Measurements from ENCODE around the gene CADPS. TPM values are rescaled to one million over a fixed set of nuclear protein-coding genes. Genes with fewer than 3 reads are reported as not detected.
A peak's percentile ranks its signal among the peaks of the same experiment; 100 is the strongest.

CADPS gene
- total RNA-seq, 1 experiment from 2014 or later = 0.18 TPM

DNA sequence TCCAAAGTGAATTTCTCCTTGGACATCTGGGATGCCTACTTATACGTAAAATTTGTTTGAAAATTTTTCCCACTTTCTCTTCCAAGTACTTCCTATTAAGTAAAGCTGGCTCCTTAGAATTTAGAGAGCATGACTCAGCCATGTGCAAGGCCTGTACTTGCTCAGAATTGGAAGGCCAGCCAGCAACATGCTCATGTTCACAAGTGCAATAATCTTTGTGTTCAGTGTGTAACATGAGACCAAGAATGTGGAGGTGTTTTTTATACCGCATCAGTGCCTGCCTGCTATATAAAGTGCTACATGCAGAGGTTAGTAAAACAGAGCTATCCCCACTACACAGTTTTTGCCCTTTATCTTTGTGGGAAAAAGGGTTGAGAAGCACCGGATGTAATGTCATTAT lies 349.9 kb downstream of the CADPS start:
- peak; percentile 34 for DNase-seq (ENCODE audit: low read depth)

DNA sequence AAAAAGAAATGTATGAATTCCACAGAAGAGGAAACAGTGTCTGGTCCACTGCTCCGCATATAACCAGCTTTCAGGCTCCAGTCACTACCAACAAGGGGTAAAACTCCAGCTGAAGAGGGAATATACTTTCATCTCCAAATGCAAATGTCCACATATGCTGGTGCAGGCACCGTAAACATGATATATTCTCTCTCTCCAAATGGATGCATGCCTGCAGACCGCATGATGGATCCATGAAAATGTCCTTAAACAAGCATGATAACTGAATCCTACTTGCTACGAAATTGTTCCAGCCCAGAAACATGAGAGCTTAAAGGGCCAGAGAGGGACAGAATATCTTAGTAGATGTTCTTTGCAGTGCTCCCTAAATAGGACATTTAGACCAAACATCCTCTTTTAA lies 351.5 kb downstream of the CADPS start:
- DNase-seq (ENCODE audit: low read depth) = no peak

DNA sequence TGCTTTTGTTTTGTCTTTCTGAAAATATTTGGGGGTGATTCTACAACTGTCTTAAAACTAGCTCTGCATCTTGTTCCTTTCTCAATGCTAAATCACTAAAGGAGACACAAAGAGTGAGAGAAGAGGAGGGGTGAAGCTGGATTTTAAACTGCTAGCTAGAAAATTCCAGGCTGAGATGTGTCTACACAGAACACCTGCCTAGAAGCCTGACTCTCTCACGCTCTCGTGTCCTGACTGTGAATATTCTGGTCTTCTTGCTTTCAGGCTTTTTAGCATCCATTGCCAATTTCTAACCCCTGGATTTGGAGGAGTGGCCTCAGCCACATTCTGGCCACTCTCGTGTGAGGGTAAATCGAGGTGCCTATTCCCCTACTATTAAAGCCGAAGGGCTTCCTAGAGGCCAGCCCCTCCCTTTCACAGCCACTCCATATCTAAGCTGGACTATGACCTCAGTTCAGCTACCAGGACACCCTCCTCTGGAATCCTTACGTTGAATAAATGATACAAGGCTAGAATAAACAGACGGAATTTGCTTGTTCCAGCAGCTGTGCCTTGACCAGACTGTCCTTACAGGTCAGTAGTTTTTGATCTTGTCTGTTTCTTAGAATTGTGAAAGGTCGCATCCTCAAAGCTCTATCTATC lies 353.6 kb downstream of the CADPS start:
- no peak for DNase-seq (ENCODE audit: low read depth)

DNA sequence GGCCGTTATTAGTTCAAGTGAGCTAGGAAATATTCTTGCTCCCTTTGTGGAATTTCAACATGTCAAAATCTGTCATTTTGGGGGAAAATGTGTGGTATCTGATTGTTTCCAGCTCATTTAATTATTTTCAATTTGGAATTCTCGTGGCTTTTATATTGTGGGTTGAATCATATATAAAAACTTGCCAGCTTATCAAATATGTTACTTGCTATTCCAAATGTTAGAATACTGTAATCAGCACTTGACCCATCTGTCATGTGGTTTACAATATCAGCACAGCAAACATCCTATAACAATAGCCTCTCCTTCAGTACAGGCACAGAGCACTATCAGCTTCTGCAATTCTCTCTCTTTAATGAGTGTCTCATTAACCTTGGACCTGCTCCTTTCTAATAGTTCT lies 371.7 kb downstream of the CADPS start:
- DNase-seq (ENCODE audit: low read depth) = no peak

DNA sequence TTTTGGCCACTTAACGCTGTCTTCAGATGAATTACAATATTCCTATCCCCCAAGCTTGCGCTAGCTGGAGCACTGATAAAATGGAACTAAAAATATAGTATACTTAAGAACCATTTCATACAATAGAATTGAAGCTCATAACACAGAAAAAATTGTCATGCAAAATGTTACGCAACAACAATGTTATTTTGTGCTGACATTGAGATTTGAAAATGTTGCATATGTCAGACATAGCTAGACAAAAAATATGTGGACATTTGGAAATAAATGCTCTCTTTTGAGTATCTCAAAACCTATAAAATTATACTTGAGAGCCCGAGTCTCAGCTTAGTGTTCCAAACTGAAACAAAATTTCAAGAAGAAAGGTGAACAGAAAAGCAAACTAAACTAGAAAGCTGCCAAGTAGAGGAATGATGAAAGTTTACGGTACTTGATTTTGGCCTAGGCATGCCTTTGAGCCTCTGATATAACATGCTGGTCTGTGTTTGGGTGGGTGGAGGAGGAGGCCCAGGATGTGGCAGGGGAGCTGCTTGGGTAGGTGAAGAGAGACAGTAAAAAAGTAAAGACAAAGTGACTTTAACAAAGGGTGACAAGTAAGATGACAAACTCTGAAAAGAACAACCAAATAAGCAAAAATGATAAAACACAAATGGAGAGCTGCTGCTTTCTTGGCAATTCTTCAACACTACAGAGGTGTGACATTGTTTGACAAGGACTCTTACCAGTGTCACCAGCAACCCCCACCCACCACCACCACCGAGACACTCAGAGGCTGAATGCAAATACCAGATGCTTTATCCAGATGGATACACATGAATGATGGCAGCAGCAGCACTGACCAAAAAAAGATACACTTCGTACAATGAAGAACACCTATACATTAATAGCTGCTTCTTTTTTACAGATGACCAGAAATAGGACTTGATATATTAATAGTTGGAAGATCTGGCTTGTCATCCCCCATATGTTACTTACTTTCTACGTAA lies 372.6 kb downstream of the CADPS start:
- no peak for DNase-seq (ENCODE audit: low read depth)

DNA sequence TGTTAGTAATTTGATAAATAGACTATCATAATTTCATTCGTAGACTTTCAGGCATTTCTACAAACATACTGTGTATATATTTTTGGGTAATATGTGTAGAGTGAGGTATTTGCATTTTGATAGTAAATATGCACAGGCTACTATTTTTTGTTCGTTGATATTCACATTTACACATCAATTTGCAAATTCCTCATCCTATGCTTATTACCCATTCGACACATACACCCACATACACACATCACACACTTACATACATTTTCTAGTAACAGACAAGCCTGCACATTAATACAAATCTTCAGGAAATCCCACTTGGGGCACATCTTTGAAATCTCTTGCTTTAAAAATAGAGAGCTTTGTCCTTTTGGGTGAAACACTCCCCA lies 373.9 kb downstream of the CADPS start:
- DNase-seq (ENCODE audit: low read depth) = no peak

DNA sequence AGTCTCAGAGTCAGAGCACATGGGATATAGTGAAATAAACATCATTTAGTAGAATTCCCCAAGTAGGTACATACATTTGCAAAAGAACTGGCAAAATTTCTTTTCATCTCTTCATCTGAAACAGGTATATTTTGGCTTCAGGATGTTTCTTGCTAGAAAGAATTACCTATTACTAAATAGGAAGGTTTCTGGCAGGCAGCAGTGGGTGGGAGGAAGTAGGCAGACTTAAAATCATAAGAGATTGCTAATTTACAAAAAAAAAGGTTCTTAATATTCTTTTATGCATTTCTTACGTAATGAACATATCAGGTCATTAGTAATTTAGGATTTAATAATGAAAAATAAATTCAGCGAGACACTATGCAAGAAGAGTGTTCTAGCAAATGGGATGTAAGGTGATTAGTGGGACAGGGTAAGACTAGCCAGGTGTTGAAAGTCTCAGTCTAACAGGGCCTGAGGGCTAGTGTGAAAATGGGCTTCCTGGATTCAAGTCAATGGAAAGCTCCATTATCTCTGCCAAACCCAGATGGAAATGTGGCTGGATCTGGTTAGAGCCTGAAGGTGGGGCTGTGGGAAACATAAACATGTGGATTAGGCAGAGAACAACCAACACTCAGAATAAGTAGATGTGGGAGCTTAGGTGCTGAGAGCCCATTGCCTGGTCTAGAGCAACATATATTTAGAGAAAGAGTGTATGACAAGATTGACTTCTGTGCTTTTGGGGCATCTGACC lies 374.5 kb downstream of the CADPS start:
- DNase-seq (ENCODE audit: low read depth) = no peak

DNA sequence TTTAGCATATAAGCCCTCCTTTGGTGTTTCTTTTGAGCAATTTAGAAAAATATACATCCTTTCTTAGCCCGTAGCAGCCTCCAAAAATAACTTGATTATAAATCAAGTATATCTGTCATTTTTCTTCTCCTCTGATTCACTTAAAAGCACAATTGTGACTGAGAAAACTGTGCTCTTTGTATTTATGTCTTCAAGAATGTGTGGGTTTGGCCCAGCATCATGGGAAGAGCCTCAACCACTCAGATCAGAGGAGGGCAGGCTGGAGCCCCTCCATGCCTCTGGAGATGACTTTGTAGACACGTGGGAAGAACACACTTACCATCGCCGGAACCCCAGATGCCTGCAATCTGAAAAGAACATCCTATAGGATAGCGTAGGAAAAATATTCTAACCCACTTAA lies 378.1 kb downstream of the CADPS start:
- no peak for DNase-seq (ENCODE audit: low read depth)

DNA sequence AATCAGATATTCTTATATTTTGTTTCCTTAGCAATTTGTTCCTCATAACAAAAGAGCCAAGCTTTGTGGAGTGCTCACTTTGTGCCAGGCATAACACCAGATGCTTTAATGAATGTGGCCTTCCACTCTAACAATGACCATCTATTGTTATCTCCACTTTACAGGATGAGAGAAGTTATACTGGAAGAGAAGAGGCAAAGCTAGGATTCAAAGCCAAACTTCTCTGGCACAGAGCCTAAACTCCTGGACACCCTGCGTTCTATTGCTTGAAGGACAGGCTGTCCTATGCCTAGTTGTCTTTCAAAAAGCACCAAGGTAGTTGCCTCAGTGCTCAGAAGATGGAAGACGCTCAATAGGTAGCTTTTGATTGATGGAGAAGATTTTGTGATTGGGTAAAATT lies 378.7 kb downstream of the CADPS start:
- no peak for DNase-seq (ENCODE audit: low read depth)

DNA sequence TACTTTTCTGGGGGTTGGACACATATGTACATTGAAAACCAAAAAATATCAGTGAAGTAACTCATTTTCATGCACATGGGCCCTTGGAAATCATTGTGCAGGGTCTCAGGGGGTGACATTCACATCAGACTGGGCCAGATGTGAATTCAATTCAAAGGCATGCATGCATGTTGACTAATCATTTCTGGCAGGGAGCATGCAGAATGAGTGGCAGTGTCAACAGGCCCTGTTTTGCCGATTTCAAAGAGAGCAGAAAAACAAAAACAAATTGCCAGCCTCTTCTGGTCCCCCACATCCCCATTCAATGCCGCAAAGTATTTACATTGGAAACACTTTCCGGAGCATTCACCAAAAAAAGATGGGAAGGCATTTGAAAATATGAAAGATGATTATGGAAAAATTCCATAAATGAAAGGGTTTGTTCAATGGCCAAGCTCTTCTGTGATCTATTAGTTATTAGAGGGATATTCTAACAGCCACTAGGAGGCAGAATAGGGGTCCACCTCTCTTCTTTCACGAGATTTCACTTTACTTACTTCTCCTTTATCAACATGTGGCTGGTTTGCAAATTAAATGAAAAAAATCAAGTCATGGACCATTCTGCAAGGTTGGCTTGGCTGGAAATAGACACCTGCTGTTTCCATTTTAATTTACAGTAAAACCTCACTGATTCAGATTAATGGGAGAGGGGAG lies 382.0 kb downstream of the CADPS start:
- no peak for DNase-seq (ENCODE audit: low read depth)

DNA sequence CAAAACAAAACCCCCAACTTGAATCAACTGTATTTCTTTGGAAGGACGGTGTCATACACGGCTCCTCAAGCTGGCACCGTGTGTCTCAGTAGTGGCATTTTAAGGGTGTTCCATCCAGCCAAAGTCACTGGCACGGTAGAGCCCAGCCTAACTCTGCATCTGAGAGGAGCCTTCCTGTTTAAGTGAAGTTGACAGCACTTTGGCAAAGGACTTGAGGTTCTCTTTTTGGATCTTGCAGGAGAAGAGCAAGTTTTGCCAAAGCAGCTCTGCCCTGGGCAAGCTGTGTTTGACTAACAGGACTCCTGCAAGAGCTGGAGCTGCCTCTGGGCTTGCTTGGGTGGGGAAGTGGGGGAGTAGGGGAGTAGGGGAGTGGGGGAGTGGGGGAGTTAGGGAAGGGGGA lies 392.3 kb downstream of the CADPS start:
- DNase-seq (ENCODE audit: low read depth) = no peak

DNA sequence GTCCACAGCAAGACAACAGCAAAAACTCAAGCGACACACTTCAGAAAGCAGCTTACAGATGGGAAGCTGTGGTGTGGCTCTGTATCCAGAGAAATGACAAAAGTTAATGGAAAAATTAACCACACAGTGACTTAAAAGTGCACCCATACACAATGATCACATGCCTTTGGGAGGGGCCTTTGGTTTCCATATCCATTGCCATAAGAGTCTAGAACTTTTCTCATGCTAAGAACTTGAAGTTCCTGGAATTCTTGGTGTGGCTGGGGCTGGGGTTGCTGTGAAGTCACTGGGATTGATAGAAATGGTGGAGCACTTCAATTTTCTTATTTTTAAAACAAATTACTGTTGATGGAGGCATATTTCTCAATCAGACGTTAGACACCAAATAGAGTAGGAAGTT lies 393.3 kb downstream of the CADPS start:
- DNase-seq (ENCODE audit: low read depth) = no peak

DNA sequence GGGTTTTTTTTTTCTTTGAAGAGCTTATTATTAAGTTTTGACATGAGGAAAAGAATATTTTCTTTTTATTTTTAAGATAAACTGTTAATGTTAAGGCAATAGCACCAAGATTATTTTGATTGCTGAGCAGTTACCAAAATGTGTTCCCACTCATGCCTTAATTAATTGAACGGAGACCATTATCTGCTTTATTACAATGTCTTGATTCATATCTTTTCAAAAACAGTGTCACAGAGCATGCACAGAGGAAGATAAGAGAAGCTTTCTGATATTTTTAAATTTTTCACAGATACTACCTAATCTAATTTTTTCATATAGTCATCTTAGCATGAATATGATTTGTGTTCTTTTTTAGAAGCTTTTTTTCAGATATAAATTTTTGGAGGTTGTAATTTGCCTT lies 395.2 kb downstream of the CADPS start:
- DNase-seq (ENCODE audit: low read depth) = no peak

DNA sequence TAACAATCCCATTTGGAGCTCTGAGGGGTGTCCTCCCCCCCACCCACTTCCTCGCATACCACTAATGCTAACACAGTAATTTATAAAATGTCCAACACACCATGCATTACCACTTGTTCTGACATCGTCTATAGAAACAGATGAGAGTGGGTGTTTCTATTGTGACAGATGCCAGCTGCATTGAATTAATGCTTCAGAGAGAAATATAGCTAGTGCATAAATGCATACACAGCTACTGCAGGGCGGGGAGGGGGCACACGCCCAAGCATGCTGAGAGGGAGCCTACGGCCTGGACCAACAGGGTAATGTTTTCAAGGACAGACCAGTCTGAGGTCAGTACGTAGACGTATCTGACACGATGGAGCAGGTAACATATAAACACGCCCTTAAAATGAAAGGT lies 395.9 kb downstream of the CADPS start:
- no peak for DNase-seq (ENCODE audit: low read depth)

DNA sequence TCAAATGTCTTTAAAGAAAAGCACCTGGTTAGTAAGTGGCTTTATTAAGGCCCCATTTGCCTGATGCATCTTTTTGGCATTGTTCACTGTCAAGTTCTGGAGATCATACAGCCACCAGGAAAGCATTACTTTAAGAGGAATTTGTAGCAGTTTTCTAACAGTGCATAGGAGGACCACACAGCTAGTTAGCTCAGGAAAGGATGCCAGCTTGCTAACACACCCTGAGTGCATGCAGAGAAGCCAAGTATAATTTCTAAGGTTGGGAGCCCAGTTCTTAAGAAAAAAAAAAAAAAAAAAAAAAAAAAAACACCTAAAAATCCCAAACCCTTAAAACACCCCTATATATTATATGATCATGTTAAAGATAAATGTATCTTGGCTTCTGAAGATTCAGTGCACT lies 399.9 kb downstream of the CADPS start:
- no peak for DNase-seq (ENCODE audit: low read depth)

DNA sequence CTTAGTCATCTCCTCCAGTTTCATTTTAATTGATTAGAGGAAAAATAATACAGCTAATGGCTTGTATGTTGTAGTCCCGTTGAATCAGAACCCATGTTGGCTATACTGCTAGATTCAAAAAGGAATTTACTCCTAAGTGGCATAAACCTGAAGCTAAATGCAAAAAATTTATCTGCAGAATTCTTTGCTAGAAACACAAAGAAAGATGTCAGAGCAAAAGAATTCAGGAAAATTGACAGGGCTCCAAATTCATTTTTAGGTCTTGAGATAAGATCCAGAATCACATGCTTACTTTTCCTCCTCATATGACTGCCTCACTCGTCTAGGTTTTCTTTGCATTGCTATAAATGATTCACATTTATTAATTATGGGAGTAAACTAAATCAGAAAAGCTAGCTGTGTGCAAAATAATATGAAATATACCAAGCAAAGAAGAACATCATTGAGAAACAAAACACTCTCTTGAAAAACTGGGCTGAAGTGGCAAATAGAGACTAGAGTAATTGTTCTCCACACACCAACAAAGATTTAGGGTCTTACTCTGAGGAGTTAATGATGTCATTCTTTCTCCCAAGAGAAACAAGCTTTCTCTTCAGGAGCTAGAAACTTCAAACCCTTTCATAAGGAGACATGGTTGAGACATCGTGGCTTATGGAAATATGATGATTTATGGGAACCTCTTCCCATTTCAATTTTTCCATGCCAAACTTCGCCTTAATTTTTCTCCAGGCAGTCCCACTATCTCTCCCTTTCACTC lies 407.1 kb downstream of the CADPS start:
- DNase-seq (ENCODE audit: low read depth) = no peak

DNA sequence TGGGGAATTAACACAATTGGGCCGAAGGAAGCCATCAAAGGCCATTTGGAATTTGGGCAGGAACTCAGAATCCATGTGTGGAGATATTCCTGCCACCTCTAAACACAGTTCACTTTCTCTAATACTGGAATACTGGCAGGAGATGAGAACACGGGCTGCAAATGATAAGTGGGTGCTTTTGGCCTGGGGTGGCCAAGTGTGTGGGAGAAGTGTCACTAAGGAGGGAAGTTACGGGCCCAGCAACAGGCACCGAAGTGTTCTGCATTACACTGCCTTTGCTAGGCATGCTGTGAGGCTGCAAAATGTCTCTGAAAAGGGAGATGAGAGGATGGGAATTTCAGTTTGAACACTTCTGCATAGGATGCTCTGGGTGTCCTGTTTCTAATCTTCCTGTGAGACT lies 412.4 kb downstream of the CADPS start:
- no peak for DNase-seq (ENCODE audit: low read depth)

DNA sequence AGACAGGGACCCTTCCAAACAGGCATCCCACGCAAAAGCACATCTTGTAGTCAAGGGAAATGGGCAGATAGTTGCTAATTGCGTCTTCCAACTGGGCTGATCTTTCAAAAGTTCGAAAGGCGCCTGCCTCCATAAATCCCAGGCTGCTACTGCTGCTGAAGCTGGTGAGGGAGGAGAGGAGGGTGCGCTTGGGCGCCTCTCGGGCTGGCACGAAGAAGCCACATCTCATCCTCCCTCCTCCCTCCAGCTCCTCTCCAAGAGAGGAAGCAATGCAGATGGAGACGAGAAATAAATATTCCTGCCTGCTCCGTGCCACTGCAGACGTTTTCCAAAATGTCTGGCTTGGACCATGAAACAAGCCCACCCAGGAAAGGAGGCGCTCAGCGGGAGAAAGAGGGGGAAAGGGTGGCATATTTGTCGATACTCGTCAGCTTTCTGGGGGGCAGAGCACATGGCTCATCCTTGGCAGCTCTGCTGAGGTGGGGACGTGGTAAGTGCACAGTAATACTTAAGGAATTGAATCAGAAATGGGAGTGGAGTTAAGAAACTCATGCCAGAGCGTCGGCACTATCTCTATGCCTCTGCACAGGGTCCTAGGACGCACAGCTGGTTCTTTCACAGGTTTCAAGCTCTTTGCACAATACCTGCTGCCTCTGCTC lies 413.0 kb downstream of the CADPS start:
- DNase-seq (ENCODE audit: low read depth) = peak; percentile 6

DNA sequence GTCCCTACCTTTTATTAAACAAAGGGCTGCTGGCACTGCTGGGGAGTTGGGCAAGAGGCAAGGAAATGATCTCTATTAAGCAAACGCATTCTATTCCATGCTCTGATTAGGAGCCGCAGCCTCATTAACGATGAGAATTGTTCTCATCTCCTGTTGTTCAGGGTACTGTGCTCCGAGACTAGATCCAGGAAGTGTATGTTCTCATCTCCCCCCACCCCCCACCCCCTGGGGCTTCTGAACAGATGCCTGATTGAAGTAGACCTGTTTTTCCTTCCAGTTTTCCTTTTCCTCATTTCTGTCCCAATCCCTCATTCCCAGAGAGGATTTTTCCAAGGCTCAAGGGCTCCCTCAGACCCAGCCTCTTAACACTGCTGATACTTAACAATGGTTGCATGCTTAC lies 420.3 kb downstream of the CADPS start:
- no peak for DNase-seq (ENCODE audit: low read depth)

DNA sequence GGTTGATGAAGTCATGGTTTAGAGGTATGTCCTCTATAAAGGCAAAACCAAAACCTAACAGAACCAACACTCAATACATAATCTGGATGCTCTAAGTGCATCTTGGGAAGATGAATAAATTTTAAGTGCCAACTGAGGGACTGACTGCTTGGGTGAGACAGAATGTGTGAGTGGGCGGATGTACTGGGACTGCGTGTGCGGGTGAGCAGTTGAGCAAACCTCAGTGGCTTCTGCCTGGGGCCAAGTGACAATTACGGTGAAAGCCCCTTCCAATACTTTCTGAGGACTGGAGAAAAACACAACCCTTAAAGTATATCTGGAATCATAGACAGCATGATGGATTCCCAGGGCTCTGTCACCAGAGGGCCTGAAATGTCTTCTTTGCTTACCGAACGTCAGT lies 421.8 kb downstream of the CADPS start:
- DNase-seq (ENCODE audit: low read depth) = no peak

Measured in HT1080 (cell line).